Neural progenitor cell (in vitro differentiated cells): ENCODE data around the gene RADIL. TPM values are rescaled to one million over a fixed set of nuclear protein-coding genes. Genes with fewer than 3 reads are reported as not detected.

ENCODE experiments used
- DNase-seq: peaks from one replicate; pipeline ENCODE4 v3.0.0-alpha.2; 2016; ENCODE audit warnings: low spot score
- H2AFZ ChIP-seq: fragments of 200-600 bp; sonication (generic); replicated peaks from 2 replicates; pipeline ENCODE4 v1.6.1; 2016; ENCODE audit warnings: antibody characterized with exemption
- H3F3A ChIP-seq: fragments of 200-600 bp; sonication (generic); 2 replicates; pipeline ENCODE4 v1.6.1; 2016; ENCODE audit warnings: antibody characterized with exemption, low read depth
- H3K27ac ChIP-seq: fragments of 200-600 bp; sonication (generic); 2 replicates; pipeline ENCODE4 v1.5.1; 2016; ENCODE audit warnings: mild to moderate bottlenecking
- H3K27me3 ChIP-seq: fragments of 200-600 bp; sonication (generic); 2 replicates; pipeline ENCODE4 v1.6.1; 2016; ENCODE audit warnings: mild to moderate bottlenecking, moderate library complexity
- H3K36me3 ChIP-seq: fragments of 200-600 bp; sonication (generic); 2 replicates; pipeline ENCODE4 v1.5.1; 2016
- H3K4me1 ChIP-seq: fragments of 200-600 bp; sonication (generic); 2 replicates; pipeline ENCODE4 v1.6.1; 2016; ENCODE audit warnings: mixed run types
- H3K4me2 ChIP-seq: fragments of 200-600 bp; sonication (generic); 2 replicates; pipeline ENCODE4 v1.6.1; 2016
- H3K4me3 ChIP-seq: fragments of 200-600 bp; sonication (generic); 2 replicates; pipeline ENCODE4 v1.5.1; 2016
- H3K79me2 ChIP-seq: fragments of 200-600 bp; sonication (generic); 2 replicates; pipeline ENCODE4 v1.6.1; 2016; ENCODE audit warnings: low read depth
- H3K9ac ChIP-seq: fragments of 200-600 bp; sonication (generic); 2 replicates; pipeline ENCODE4 v1.6.1; 2016
- H3K9me3 ChIP-seq: fragments of 200-600 bp; sonication (generic); 2 replicates; pipeline ENCODE4 v1.5.1; 2016; ENCODE audit warnings: low read depth
- H4K20me1 ChIP-seq: fragments of 200-600 bp; sonication (generic); 2 replicates; pipeline ENCODE4 v1.6.1; 2016; ENCODE audit warnings: low read depth
- H3K27ac Mint-ChIP-seq: 3 replicates; pipeline ENCODE4 v1.8.0; 2021; ENCODE audit warnings: mixed read lengths
- H3K27me3 Mint-ChIP-seq: 2 replicates; pipeline ENCODE4 v1.8.0; 2022; ENCODE audit warnings: low read depth, mild to moderate bottlenecking, inconsistent platforms, moderate library complexity, mixed read lengths; ENCODE audit not compliant: insufficient read depth
- H3K36me3 Mint-ChIP-seq: 3 replicates; pipeline ENCODE4 v1.8.0; 2021; ENCODE audit warnings: mixed read lengths
- H3K4me1 Mint-ChIP-seq: 3 replicates; pipeline ENCODE4 v1.8.0; 2021; ENCODE audit warnings: mixed read lengths
- H3K4me3 Mint-ChIP-seq: 3 replicates; pipeline ENCODE4 v1.8.0; 2021; ENCODE audit warnings: mild to moderate bottlenecking, moderate library complexity, mixed read lengths
- H3K9me3 Mint-ChIP-seq: 3 replicates; pipeline ENCODE4 v1.8.0; 2020; ENCODE audit warnings: mixed read lengths
- EZH2 ChIP-seq: fragments of 200-600 bp; sonication (generic); IDR thresholded peaks from 2 replicates; pipeline ENCODE4 v1.6.1; 2017; ENCODE audit warnings: antibody characterized with exemption, mild to moderate bottlenecking, moderate library complexity
- EZH2phosphoT487 ChIP-seq: fragments of 200-600 bp; sonication (generic); IDR thresholded peaks from 2 replicates; pipeline ENCODE4 v1.6.1; 2017; ENCODE audit warnings: antibody characterized with exemption
- total RNA-seq: library from RNA; depleted of rRNA; stranded (reverse); fragments of >200 nt; gene quantifications from 2 replicates; pipeline ENCODE4 v1.2.3, GENCODE V29; 2015; ENCODE audit warnings: low replicate concordance
- TF ChIP-seq, protein P1 (sequence below): fragments of 200-600 bp; sonication (generic); IDR thresholded peaks from 2 replicates; pipeline ENCODE4 v1.5.1; 2017; ENCODE audit warnings: antibody characterized with exemption, mild to moderate bottlenecking

The RADIL gene
- total RNA-seq, 1 donor from 2014 or later, result 3.1 TPM

DNA sequence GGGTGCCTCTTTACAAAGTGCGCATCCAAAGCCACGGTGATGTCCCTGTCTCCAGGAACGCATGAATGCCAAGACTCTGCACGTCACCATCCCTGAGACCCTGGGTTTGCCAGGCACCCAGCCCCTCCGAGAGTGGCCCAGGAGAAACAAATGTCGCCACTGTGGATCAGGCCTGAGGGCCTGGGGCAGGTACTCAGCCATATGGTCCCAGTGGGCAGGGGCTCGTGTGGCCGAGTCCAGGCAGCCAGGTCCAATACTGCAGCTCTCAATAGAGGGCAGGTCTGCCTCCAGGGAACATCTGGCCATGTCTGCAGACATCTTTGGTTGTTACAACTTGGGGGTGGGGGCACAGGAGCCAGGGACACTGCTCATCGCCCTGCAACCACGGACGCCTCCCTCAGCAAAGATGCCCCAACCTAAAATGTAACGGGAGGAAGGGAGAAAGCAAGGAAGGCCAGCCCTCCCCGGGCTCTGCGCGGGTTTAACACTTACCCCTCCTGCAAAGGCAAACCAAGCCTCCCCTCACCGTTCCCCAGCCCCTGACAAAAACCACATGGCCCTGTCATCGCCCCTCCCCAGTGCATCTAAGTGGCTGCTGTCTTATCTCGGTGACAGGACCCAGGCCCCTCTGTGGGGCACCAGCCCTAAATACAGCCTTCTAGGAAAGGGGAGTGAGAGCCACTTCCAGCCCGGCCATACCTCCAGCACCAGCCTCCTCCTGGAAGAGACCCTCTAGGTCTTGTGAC, 11.4 kb downstream of the RADIL start:
- Histone ChIP-seq H4K20me1 (no peaks in the 10 kb centered on the region), H3K27me3 (no peaks in the 10 kb centered on the region), H3K4me3 (no peak overlapping the region), H3K9ac (no peak overlapping the region), H3K36me3 (no peaks in the 10 kb centered on the region), H3K79me2 (no peaks in the 10 kb centered on the region), H3K9me3 (no peaks in the 10 kb centered on the region), H3F3A (no peaks in the 10 kb centered on the region), H2AFZ (no peak overlapping the region), H3K4me1 (no peaks in the 10 kb centered on the region), H3K27ac (no peak overlapping the region), H3K4me2 (no peak overlapping the region)
- Mint-ChIP-seq H3K4me3 (no peak overlapping the region), H3K9me3 (peaks cover 15% of the 10 kb centered on the region), H3K36me3 (peaks cover 31% of the 10 kb centered on the region), H3K4me1 (peaks cover 5% of the 10 kb centered on the region), H3K27ac (peak overlapping the region; percentile 39), H3K27me3 (peaks cover 13% of the 10 kb centered on the region)
- TF ChIP-seq EZH2, result no peak
- no peak for TF ChIP-seq EZH2phosphoT487
- TF ChIP-seq, protein P1, sequence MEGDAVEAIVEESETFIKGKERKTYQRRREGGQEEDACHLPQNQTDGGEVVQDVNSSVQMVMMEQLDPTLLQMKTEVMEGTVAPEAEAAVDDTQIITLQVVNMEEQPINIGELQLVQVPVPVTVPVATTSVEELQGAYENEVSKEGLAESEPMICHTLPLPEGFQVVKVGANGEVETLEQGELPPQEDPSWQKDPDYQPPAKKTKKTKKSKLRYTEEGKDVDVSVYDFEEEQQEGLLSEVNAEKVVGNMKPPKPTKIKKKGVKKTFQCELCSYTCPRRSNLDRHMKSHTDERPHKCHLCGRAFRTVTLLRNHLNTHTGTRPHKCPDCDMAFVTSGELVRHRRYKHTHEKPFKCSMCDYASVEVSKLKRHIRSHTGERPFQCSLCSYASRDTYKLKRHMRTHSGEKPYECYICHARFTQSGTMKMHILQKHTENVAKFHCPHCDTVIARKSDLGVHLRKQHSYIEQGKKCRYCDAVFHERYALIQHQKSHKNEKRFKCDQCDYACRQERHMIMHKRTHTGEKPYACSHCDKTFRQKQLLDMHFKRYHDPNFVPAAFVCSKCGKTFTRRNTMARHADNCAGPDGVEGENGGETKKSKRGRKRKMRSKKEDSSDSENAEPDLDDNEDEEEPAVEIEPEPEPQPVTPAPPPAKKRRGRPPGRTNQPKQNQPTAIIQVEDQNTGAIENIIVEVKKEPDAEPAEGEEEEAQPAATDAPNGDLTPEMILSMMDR, result no peak
- no peak for DNase-seq

DNA sequence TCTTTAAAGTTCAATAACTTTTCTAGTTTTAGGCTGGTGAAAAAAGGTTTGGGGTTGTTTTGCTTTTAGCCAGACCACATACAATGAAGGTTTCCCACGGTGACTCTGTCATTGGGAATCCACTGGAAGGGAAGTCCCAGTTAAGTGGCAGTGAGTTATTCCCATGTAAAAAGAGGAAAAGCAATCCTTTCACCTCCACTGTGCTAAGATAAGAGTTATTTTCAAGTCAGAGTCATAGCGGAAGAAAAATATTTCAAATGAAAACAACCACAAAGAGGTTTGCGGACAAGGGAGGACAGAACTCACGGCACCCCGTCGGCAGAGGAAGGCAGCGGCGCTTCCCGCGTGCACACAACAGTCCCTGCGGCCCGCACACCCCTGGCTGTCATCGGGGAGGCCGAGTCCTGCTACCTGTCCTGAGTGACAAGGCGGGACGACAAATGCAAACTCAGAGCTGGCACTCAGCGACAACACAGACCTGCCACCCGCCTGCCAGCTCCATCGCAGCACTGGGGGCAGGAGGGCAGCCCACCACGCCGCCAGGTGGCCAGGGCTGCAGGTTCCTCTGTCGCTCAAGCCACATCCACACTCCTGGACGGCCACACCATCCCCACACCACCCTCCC, 12.3 kb downstream of the RADIL start:
- Histone ChIP-seq H3K36me3 (no peaks in the 10 kb centered on the region), H3K4me2 (no peak overlapping the region), H3F3A (no peaks in the 10 kb centered on the region), H2AFZ (no peak overlapping the region), H3K79me2 (no peaks in the 10 kb centered on the region), H4K20me1 (no peaks in the 10 kb centered on the region), H3K4me3 (no peak overlapping the region), H3K9me3 (no peaks in the 10 kb centered on the region), H3K9ac (no peak overlapping the region), H3K27me3 (no peaks in the 10 kb centered on the region), H3K4me1 (no peaks in the 10 kb centered on the region), H3K27ac (no peak overlapping the region)
- H3K27me3 Mint-ChIP-seq, result peaks cover 6% of the 10 kb centered on the region
- H3K27ac Mint-ChIP-seq, result no peak overlapping the region
- no peak for DNase-seq
- H3K4me1 Mint-ChIP-seq, result peaks cover 5% of the 10 kb centered on the region
- TF ChIP-seq EZH2phosphoT487 (no peak), EZH2 (no peak)
- TF ChIP-seq, protein P1, result no peak
- peaks cover 31% of the 10 kb centered on the region for H3K36me3 Mint-ChIP-seq
- no peak overlapping the region for H3K4me3 Mint-ChIP-seq
- peaks cover 23% of the 10 kb centered on the region for H3K9me3 Mint-ChIP-seq

DNA sequence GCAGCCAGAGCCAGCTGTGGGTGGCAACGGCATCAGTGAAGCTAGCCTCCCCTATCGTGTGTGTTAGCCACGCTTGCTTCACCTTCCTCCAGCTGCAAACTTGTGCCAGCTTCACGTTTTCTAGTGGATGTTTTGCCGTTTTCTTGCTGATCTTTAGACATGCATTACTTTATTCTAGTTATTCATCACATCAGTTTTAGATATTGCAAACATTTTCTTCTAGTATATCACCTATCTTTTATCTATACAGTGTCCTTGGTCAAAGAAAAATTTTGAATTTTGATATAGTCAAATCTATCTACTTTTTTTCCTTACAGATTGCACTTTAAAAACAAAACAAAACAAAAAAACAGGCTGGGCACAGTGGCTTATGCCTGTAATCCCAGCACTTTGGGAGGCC, 15.0 kb downstream of the RADIL start:
- Histone ChIP-seq H3F3A (no peaks in the 10 kb centered on the region), H3K9ac (no peak overlapping the region), H3K4me1 (no peaks in the 10 kb centered on the region), H3K79me2 (no peaks in the 10 kb centered on the region), H3K27ac (no peak overlapping the region), H4K20me1 (no peaks in the 10 kb centered on the region), H3K4me2 (no peak overlapping the region), H2AFZ (no peak overlapping the region), H3K27me3 (no peaks in the 10 kb centered on the region), H3K4me3 (no peak overlapping the region), H3K36me3 (no peaks in the 10 kb centered on the region), H3K9me3 (no peaks in the 10 kb centered on the region)
- DNase-seq, result no peak
- Mint-ChIP-seq H3K27me3 (peaks cover 6% of the 10 kb centered on the region), H3K27ac (no peak overlapping the region), H3K36me3 (peaks cover 46% of the 10 kb centered on the region), H3K4me3 (no peak overlapping the region), H3K9me3 (peaks cover 38% of the 10 kb centered on the region), H3K4me1 (peaks cover 5% of the 10 kb centered on the region)
- TF ChIP-seq EZH2phosphoT487 (no peak), EZH2 (no peak)
- TF ChIP-seq, protein P1, result no peak
